Ramos (cell line): ENCODE data around the gene TMPRSS13.
"Not testable (repeated sequence)": the region's sequence is repeated elsewhere in the genome, so short reads cannot be mapped to it uniquely, and the experiment has no call there.

Experiments
- in situ Hi-C: fragments of 300-500 bp; cut with MboI; formaldehyde crosslinking; loops from one replicate; pipeline ENCODE4 v1.14.3; 2022; ENCODE audit warnings: low sequenced_read_pairs; ENCODE audit not compliant: unreplicated experiment

Gene TMPRSS13

GRCh38 chr11:117929142-117929915 lies at the start of gene TMPRSS13:
Gene TMPRSS13, minus strand, starts transcription at chr11:117929402. Its CDS starts 95 bp downstream, at chr11:117929307.
- in situ Hi-C loops: no loop called here

- in situ Hi-C loops: no loop called here
Measured at GRCh38 chr11:117978991-117979390, 49.8 kb upstream of the TMPRSS13 start.

- in situ Hi-C loops: not testable (repeated sequence)
Measured at GRCh38 chr11:117978291-117978910, 49.2 kb upstream of the TMPRSS13 start.

- in situ Hi-C loops: not testable (repeated sequence)
Measured at GRCh38 chr11:117977612-117978264, 48.5 kb upstream of the TMPRSS13 start.

DNA sequence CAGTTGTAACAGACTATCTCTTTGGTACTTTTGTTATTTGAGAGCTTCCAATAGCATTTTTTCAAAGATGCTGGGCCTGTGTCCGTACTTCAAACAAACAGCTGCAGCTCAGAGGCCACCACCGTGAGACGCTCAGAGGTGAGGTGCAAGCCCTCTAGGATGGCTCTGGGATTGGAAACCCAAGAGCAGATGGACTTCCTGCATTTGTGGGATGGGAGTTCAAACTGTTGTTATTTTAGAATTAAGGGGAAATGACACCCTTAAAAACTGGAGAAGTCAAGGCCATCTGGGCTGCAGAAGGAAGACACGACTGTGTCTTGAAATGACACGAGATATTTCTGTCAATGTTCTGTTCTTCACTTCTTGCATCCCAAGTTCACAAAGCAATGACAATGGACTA lies 47.8 kb upstream of the TMPRSS13 start:
- in situ Hi-C loops: no loop called here

DNA sequence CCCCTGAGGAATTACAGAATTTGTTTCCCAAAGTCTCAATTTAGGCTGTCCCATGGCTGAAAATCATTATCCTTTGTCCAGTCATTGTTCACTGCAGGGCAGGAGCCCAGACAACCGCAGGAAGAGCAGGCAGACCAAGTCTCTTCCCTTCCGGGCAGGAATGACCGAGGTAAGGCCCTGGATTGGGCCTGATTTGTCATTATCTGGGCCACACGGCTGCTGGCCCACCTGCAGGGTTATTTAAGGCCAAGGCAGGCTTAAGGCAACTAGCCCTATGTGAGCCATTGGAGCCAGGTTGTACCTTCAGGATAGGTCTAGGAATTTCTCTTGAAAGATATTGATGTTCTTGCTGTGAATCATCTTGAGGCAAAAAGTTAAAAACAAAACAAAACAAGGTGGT lies 47.2 kb upstream of the TMPRSS13 start:
- in situ Hi-C loops: no loop called here

DNA sequence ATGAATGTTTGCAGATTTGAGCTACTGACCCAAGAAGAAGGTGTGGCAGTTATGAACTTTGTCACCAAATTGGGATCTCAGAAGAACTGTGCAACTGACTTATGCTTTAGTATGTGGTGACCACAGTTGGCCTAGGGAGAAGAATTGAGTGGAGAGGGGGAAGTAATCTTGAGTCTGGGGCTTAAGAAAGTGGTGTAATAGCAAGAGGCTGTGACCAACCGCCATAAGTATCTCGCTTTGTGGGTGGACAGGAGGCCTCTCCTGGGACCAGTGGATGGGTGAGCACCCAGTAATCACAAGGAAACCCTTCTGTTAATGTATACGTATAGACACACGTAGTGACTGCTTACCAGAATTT lies 44.3 kb upstream of the TMPRSS13 start:
- in situ Hi-C loops: no loop called here

- in situ Hi-C loops: no loop called here
Measured at GRCh38 chr11:117972629-117973502, 43.7 kb upstream of the TMPRSS13 start.

- in situ Hi-C loops: no loop called here
Measured at GRCh38 chr11:117972044-117972443, 42.8 kb upstream of the TMPRSS13 start.

GRCh38 chr11:117970400-117971024 lies 41.3 kb upstream of the TMPRSS13 start:
- in situ Hi-C loops: no loop called here

DNA sequence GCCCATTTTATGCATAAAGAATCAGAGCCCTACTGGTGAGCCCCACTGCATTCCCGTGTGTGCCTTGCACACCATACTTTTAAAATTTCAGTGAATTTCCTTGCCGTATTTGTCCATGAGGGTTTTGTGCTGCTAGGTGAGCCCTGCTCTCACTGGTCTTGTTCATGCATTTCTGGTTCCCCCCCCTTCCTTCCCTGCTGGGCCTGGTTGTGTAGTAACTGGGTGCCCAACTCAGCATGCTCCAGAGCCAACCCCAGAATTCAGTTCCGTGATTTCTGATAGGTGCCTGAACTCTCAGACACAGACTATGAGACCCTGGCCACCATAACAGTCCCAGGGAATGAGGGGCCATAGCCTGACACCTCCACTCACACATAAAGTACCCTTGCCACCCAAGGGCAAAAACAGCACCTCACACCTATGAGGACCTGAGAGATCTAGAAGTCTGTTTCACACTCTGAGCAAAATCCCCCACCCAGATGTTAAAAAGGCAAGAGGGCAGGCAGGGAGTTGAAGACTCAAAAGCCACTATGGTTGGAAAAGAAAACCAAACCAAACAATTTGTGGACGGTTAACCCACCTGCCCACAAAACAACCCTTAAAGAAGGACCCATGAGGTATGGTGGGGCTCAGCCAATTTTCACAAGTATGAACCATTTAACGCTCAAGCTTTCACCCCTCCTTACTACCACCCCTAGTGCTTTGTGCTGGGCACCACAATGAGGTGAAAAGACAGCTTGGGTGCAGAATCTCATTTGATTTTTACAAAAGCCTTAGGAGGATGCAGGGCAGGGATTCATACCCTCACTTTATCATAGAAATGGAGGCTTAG lies 40.2 kb upstream of the TMPRSS13 start:
- in situ Hi-C loops: no loop called here

- in situ Hi-C loops: no loop called here
Measured at GRCh38 chr11:117966908-117967307, 37.7 kb upstream of the TMPRSS13 start.

DNA sequence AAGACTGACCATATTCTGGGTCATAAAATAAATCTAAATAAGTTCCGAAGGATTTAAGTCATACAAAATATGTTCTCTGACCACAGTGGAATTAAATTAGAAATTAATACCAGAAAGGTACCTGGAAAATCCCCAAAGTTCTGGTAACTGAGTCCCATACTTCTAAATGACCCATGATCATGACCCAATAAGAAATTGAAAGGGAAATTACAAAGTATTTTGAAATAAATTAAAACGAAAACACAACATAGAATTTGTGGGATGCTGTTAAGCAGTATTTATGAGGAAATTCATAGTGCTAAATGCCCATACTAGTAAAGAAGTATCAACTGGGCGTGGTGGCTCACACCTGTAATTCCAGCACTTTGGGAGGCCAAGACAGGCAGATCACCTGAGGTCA lies 33.6 kb upstream of the TMPRSS13 start:
- in situ Hi-C loops: no loop called here

DNA sequence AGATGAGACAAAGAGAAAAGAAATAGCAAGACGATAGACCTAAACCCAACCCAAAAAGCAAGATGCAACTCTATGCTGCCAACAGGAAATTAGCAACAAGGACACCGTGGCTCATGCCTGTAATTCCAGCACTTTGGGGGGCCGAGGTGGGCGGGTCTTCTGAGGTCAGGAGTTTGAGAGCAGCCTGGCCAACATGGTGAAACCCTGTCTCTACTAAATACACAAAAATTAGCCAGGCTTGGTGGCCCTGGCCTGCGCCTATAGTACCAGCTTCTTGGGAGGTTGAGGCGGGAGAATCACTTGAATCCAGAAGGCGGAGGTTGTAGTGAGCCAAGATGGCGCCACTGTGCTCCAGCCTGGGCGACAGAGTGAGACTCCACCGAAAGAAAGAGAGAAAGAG lies 32.7 kb upstream of the TMPRSS13 start:
- in situ Hi-C loops: no loop called here

DNA sequence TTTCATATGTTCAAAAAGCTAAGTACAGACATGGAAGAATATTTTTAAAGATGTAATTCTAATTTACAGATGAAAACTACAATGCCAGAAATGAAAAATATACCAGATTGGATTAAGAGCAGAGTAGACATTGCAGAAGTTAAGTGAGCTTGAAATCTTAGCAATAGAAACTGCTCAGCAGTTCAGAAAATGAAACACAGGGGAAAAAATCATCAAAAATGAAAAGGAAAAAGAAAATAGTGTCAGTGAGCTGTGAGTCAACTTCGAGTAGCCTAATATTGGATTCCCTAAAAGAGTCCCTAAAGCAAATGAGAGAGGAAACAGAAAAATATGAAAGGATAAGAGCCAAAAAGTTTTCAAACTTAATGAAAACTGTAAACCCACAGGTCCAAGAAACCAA lies 31.2 kb upstream of the TMPRSS13 start:
- in situ Hi-C loops: no loop called here

GRCh38 chr11:117959438-117960149 lies 30.4 kb upstream of the TMPRSS13 start:
- in situ Hi-C loops: no loop called here

- in situ Hi-C loops: no loop called here
Measured at GRCh38 chr11:117958949-117959348, 29.7 kb upstream of the TMPRSS13 start.

- in situ Hi-C loops: no loop called here
Measured at GRCh38 chr11:117953024-117953671, 23.9 kb upstream of the TMPRSS13 start.
